ENCODE measurements around the gene CYSRT1.

The CYSRT1 gene

DNA sequence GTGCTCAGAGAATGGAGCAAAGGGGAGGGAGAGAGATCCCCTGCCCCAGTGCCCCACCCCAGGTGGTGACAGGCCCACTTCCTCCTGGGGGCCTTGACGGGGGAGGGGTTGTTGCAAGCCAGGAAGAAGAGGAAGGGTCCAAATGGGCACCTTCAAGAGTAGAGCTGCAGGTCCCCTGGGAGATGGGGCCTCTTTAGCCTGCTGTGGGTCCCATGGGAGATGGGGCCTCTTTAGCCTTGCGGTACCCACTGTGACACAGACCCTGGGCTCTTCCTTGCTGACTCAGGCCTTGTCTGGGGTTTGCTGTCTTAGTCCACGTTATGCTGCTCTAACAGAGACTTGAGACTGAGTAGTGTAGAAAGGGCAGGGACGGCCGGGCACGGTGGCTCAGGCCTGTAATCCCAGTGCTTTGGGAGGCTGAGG is 43.0 kb downstream of the CYSRT1 start:
- in situ Hi-C loops (cut with MboI; ENCODE audit: low sequenced_read_pairs), result no loop called here

DNA sequence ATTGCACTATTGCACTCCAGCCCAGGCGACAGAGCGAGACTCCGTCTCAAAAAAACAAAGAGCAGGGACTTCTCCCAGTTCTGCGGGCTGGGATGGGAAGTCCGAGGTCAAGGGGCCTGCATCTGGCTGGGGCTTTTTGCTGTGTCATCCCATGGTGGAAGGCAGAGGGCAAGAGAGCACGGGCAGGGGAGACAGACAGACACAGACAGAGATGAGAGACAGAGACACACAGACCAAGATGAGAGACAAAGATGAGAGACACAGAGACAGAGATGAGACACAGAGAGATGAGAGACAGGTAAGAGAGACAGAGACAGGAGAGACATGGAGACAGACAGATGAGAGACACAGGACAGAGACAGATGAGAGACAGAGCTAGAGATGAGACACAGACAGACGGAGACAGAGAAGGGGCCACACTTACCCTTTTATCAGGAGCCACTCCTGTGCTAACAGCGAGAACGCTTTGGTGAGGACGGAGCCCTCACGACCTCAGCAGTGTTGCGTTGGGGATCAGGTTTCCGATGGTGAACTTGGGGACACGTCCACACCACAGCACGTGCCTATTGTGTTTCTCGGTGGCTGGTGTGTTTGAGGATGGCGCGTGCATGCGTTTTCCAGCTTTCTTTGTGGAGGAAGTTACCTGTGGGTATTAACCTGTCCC is 43.7 kb downstream of the CYSRT1 start:
- in situ Hi-C loops (cut with MboI; ENCODE audit: low sequenced_read_pairs), result no loop called here

DNA sequence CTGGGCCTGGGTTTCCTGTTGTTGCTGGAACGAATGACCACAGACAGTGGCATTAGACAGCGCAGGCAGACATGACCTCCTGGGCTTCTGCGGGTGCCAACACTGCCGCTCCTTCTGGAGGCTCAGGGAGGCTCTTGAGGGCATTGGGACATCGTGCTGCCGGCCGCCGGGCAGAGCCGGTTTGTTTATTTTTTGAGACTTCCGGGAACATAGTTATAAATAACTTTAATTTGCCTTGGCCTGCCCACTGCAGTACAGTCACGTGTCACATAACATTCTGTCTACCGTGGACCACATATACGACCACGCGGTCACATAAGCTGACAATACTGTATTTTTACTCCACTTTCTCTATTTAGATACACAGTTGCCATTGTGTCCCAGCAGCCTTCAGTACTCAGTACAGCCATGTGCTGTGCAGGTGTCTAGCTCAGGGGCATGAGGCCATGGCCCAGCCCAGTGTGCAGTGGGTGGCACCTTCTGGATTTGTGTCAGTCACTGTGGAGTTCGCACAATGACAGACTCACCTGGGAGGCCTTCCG is 44.3 kb downstream of the CYSRT1 start:
- in situ Hi-C loops (cut with MboI; ENCODE audit: low sequenced_read_pairs), result no loop called here

DNA sequence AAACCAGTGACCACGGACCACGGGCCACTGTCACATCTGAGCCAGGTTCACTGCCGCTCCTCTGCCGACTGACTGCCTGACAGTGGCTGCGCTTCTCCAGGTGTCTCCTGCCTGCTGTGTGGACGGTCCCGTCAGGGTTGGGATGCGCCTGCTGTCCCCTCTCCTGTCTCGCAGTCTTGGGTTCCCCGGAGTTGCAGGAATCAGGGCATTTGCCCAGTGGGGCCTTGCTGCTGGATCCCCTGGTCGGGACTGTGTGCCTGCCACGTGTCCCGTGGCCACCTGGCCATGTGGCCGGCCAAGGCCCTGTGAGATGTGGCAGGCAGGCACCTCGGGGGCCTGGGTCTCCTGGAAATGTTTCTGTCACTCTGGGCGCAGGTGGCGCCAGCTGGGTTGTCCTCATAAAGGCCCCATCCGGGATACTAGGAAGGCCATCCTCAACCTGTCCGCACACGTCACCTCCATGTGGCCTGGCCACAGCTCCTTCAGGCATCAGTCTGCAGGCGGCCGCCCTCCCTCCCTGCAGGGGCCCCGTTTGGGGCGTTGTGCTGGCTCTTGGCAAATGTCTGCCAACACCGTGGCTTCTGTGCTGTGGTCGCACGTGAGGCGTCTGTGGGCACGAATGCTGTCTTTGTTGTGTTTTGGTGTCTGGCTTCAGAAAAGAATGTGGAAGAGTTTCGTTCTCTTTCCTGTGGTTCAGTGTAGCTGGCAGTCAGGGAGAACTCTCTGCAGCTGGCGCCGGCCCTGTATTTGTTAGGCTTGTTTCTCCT is 46.1 kb downstream of the CYSRT1 start:
- in situ Hi-C loops (cut with MboI; ENCODE audit: low sequenced_read_pairs), result no loop called here

DNA sequence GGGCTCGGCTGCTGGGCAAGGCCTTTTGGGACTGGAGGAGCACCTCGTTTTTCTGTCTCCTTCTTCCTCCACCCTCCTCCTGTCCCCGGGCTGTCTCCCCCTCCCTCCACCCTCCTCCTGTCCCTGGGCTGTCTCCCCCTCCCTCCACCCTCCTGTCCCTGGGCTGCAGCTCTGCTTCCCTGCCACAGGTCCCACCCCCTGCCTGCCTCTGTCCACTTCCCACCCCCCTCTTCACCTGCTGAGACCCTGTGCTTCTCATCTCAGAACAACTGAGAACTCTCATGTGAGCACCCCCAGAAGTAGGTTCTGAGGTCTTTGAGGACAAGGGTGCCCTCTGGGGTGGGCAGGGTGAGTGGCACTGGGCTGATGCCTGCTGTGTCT is 46.7 kb downstream of the CYSRT1 start:
- in situ Hi-C loops (cut with MboI; ENCODE audit: low sequenced_read_pairs), result no loop called here

DNA sequence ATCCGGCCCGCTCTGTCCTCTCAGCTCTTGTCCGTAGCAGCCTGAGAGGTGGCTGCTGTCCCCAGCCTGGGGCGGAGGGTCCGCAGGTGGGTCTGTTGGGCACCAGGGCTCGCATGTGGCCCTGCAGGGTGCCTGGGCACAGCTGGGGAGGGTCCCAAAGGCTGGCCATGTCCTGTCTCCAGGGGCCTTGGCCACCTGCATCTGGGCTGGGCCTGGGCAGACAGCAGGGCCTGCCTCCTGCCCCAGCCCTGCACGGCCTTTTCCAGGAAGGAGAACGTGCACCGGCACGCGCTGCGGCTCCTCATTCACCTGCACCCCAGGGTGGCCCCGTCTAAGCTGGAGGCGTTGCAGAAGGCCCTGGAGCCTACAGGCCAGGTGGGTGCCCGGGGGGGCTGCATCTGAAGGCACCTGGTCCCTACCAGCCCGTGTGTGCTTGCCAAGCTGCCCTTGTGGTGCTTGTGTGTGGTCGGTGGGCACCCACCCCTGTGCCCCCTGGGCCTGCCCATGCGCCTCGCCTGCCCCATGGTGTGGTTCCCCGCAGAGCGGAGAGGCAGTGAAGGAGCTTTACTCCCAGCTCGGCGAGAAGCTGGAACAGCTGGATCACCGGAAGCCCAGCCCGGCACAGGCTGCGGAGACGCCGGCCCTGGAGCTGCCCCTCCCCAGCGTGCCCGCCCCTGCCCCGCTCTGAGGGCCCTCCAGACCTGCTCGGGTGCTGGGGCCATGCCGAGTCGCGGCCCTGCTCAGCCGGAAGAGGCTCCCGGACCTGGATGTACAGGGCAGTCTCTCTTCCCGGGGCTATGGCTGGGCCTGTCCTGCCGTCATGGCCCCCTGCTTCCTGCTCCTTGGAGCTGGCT is 47.5 kb downstream of the CYSRT1 start:
- in situ Hi-C loops (cut with MboI; ENCODE audit: low sequenced_read_pairs), result no loop called here

DNA sequence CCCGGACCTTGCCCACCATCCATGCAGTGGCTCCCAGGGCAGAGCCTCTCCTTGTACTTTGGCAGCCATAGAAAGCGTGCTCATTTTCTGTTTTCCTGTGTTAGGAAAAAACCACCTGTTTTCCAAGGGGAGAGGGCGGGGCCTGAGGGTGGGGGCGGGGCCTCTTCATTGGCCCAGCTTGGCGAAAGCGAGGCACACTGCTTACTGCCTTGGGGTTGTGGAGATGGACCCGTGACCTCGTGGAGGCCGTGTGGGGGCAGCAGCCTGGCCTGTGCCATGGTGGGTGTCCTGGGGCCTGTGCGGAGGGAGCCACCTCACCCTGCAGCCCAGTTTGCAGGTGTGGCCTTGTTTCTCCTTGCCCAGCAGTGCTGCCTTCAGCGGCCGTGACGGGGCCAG is 48.1 kb downstream of the CYSRT1 start:
- in situ Hi-C loops (cut with MboI; ENCODE audit: low sequenced_read_pairs), result no loop called here

DNA sequence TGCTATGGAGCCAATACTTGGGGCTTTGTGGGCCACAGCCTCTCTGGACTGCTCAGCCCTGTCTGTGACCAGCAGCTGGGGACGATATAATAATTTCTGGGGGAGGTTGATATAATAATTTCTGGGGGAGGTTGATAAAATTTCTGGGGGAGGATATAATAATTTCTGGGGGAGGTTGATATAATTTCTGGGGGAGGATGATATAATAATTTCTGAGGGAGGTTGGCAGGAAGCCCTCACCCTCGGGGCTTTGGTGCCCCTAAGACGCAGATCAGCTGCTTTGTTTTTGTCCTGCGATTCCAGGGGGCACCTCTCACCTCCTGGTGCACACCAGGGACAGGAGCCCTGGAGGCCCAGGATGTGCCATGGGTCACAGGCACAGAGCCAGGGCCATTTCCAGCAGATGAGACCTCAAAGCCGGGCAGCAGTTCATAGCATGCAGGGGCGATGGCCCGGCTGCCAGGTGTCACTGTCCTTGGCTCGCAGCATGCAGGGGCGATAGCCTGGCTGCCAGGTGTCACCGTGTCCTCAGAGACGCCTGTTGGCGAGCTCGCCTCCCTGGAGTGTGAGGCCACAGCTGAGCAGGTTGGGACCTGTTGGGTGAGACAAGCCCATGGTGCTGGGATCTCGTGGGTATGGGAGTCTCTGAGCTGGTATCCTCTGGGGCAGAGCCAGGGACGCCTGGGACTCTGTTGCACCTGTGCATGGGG is 48.8 kb downstream of the CYSRT1 start:
- in situ Hi-C loops (cut with MboI; ENCODE audit: low sequenced_read_pairs), result no loop called here

DNA sequence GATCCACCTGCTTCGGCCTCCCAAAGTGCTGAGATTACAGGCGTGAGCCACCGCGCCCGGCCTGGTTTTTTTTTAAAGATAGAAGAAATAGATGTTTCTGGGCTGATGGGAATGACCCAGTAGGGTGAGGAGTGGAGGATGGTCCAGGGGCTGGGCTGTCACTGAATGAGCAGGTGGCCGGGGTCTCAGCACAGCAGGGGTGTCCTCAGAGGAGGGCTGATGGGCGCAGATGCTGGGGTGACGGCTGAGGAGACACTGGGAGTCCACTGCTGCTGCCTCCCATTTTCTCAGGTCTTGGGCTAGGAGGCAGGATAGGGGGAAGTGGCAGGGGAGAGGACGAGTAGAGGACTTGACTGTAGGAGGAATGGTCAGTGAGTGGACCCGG is 50.2 kb downstream of the CYSRT1 start:
- in situ Hi-C loops (cut with MboI; ENCODE audit: low sequenced_read_pairs), result no loop called here

All from hTERT RPE-1 (cell line).